HK-2 (cell line): ENCODE data around the gene UBXN1.
"Not testable (repeated sequence)": the region's sequence is repeated elsewhere in the genome, so short reads cannot be mapped to it uniquely, and the experiment has no call there.

ENCODE experiments used
- DNase-seq: peaks from one replicate; pipeline ENCODE4 v3.0.0-alpha.2; 2018; ENCODE audit not compliant: unreplicated experiment

The UBXN1 gene

DNA sequence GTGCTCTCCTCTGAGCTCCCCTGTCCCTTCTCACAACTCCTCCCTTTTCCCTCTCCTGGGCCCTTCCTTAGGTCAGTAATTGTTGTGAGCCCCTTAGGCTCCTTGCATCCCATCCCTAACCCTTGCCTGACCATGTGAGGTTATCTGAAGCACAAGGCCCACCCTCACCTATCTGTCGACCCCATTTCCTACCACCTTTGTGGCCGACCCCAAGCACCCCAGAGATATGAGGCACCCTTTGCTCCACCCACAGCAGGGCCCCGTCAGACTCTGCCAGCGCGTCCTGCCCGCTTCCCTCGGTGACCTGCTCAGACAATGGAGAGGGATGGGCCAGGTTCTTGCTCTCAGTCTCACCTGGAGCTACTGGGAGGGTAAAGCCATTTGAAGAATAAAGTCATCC is 29.9 kb upstream of the UBXN1 start:
- DNase-seq = no peak

DNA sequence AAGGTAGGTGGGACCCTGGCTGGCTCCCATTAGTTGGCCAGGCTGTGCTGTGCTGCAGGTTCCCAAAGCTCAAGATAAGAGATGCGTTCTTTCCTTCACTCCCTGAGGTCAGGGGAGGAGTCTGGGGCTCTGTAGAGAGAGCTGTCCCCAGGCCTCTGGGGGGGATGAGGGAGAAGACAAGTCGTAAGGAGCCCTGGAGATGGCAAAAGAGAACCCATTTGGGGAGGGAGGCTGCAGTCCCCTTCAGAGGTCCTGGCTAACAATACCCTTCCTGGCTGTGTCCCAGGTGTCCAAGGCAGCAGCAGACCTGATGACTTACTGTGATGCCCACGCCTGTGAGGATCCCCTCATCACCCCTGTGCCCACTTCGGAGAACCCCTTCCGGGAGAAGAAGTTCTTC is 29.5 kb upstream of the UBXN1 start:
- DNase-seq = no peak

DNA sequence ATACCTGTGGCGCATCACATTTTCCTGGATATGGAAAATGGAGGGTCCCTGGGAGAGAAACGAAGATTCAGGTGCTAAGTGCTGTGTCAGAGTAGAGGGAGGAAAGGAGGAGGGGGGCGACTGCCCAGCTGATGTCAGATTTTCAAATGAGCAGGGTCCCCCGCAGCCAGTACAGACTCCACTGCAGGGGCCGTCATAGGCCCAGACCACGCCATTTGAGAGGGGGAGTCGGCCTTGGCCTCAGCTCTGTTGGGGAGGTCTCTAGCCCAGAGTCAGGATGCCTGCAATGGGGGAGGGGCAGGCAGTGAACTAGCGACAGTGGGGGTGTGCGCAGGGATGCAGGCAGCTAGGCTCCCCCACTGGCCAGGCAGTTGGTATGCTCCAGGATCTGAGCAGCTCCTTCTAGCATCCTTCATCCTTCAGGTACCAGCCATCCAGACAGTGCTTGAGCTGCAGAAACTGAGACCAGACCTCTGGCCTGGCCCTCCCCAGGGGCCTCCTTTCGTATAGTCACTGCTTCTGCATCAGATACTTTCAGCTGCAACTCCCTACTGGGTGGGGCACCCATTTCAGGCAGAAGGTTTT is 28.5 kb upstream of the UBXN1 start, which contains the start of the genes BSCL2 and GNG3:
BSCL2 (minus strand) TSS at position 148 of the 585 bp plus-strand sequence. CDS start 229 bp downstream, outside the sequence.
GNG3 (plus strand) TSS at position 400 of the 585 bp plus-strand sequence. CDS start 620 bp downstream, outside the sequence.
- DNase-seq = no peak

DNA sequence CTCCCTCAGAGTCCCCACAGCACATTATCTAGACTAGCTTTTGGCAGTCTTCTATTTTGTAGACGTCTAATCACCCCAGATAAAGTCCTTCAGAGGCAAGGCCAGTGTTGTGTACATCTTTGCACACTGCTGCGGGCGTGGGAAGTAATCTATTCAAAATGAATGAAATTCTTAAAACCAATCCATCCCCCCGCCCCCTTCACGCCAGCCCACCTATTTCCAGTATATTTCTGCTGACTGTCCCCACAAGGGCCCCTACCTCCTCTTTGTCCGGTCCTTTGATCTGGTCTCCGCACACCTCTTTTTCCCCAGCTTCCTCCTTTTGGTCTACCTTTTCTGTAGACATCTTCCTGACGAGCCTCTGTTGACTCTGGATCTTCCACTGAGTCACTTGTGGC is 28.0 kb upstream of the UBXN1 start:
- no peak for DNase-seq

DNA sequence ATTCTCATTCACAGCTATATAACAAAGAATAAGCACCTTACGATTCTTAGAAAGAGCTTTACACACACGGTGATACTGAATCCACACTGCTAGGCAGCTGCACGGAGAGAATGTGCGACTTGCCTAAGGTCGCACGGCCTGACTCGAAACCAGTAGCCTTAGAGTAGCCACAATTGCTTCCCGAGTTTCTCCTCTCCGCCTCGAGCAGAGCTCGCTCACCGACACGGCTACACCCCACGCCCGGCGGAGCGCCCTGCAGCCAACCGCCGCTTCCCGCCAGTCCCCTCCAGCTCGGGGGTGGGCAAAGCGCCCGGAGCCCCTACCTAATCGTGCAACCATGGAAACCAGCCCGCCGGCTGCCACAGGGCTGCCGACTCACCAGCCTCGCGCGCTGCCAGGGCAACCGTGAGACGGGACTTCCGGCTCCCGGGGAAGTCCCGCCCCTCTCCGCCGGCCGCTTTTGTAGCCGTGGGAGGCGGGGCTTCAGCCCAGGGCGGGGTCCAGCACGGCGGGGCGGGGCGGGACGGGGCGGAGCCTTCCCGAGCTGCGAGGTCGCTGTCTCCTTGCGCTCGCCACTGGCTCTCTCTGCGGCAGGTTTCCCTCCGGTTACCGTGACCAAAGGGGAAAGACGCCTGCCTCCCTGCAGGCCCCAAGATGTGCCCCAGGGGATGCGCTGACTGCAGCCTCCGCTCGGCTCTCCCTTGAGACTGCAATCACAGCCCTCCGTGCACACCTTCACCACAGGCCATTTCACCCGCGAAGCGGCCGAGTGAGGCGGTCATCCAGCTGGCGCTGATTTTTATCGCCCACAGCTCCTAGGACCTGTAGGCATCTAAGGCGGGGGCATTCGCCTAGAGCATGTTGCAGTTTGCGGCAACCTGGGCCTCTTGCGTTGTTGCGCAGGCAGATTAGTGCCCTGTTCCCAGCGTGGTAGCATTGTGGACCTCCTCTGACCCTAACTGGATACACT is 27.3 kb upstream of the UBXN1 start:
- peak; percentile 88 for DNase-seq

DNA sequence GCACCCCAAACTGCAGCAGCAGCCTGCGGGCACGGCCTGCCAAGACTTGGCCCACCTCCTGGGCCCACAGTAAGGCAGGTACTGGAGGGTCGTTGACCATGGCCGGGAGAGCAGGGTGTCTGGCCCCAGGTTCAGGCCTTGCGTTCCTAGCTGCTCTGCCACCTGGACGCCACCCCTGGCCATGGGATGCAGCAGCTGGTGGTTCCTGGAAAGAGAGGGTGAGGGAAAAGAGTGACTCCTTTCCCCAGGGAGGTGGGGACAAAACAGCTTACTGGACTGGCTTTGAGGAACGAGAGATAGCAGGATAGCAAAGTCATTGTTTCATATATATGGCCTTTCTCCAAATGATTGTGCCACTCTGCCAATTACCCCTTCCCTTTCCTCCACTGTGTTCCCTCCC is 26.5 kb upstream of the UBXN1 start:
- no peak for DNase-seq

DNA sequence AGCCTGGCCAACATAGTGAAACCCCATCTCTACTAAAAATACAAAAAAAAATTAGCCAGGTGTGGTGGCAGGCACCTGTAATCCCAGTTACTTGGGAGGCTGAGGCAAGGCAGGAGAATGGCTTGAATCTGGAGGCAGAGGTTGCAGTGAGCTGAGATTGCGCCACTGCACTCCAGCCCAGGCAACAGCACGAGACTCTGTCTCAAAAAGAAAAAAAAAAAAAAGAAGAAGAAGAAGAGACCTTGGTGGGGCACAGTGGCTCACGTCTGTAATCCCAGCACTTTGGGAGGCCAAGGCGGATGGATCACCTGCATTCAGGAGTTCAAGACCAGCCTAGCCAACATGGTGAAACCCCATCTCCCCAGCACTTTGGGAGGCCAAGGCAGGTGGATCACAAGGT is 25.0 kb upstream of the UBXN1 start:
- not testable (repeated sequence) for DNase-seq

DNA sequence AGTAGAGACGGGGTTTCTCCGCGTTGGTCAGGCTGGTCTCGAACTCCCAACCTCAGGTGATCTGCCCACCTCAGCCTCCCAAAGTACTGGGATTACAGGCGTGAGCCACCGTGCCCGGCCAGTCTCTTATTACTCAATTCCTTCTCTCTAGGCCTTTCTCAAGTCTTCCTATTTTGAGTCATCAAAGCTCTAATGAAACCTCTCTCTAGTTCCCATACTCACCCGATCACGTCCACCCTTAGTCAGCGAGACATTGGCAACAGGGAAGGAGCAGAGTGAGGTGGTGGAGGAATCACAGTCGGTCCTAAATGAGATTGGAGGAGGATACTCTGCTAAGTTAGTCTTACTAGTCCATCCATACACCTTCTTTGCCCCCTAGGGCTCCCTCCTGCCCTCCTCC is 23.4 kb upstream of the UBXN1 start:
- DNase-seq = no peak

DNA sequence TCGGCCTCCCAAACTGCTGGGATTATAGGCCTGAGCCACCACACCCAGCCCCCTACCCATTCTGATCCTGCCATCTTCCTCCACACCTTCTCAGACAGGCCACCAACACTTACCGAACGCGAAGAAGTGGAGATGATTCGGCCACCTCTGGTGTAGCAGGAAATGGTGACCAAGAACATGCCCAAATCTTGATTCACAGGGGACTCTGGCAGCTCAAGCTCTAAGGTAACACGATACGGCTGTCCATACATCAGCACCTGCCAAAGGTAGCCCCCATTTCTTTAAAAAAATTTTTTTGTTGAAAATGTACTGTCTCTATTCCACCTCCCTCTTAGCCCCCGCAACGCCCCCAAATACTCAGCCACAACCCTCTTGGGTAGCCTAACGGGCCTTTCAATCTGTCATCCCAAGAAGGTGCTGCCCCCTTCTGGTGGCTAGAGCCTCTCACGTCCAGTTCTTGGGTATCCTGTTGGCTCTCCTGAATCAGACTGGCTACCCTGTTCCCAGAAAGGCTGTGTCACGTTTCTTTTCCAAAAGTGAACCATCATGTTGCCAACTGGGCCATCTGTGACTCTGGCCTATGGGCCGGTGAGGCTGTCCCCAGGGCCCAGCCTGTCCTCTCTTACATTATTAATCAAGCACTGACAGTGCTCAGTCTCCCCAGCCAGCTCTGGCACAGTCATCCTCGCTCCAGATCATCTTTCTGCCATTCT is 15.7 kb upstream of the UBXN1 start:
- peak; percentile 49 for DNase-seq

DNA sequence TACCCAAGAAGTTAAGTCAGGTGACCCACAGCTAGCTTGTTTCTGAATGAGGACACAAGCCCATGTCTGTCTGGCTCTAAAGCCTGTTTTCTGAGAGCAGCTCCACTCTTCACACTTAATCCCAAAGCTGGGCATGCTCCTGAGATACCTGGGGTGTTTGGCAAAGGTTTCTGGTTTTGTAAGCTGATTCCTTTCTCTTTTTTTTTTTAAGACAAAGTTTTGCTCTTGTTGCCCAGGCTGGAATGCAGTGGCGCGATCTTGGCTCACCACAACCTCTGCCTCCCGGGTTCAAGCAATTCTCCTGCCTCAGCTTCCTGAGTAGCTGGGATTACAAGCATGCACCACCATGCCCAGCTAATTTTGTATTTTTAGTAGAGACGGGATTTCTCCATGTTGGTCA is 14.8 kb upstream of the UBXN1 start:
- DNase-seq = not testable (repeated sequence)

DNA sequence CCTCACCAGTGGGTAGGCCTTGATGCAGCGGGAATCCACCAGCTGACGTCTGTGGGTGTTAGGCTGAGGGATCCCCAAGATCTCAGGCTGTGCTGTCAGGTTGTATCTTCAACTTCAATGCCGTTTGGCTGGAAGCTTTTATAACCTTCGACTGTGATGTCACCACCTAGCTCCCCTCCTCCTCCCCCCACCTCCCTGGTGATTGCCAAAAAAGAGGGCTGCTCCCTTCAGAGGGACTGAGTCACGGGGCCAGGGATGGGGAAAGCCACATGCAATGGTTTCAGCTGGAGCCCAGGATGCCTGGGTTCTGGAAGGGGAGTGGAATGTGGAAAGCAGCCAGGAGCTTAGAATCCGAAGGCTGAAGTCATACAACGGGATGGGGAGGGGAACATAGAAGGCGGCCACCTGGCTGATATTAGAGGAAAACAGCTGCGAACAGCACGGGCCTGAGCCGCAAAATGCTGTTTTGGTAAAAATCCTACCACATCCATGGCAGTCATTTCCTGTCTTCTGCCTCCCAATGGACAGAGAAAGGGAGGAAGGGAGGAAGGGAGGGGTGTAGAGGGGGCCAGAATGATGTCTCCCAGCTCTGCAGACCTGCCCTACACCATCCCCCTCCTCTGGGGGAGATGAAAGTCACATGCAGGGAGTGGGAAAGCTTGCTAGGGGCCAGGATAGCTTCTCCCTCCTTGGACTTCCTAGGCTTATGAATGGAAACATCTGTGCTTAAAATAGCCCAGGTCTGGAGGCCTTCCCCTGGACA is 10.7 kb upstream of the UBXN1 start, which contains the start of gene LRRN4CL:
LRRN4CL (minus strand) TSS at position 110 of the 763 bp plus-strand sequence. CDS start 1,022 bp downstream, outside the sequence.
- no peak for DNase-seq

DNA sequence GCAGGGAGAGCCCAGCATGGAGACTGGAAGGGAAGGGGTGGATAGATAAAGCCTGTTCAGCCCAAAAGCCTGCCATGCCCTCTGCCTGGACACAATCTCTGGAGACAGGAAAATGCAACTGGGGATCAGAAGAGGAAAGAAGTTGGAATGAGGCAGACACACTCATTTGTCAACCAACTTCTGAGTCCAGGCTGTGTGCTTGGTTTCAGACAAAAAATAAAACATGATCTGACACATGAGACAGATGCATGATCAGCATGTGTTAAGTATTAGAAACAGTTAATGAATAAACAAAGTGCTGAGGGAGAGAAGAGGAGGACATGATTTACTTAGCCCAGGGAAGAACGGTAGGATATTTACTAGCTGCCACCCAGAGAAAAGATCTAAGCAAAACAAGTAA is 9.6 kb upstream of the UBXN1 start:
- no peak for DNase-seq

DNA sequence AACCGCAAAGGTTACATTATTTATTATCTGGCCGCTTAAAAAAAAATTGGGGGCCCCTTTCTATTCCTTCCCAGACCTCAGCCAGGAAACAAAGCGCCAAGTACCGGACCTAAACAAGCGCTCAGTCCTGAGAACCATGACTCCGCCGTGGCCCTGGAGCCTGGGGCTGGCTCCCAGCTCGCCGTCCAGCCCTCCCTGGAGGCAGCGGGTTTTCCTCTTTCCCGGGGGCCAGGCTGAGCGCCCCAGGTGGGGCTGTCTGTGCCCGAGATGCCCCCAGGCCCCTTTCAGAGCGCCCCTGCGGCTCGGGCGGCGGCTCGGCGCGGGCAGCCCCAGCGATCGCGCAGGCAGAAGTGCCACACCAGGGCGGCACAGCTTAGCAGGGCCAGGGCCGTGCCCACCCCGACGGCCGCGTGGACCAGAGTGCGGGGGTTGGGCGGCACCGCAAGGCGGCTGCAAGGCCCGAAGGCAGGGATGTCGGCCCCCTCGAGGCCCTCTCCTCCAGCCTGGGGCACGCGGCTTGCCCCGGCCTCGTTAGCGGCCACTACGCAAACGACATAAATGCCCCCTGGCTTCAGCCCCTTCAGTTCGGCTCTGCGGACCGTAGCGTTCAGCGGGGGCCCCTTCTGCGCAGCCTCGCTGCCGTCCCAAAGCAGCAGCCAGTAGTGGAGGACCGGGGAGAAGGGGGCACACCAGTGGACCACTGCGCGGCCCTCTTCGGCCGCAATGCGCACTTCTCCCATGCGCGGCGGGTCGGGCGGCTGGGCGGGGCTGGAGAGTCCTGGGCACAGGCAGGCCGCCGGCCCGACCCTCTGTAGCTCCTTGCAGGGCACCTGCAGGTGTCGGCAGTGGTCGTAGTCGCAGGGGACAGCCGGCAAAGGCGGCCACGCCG is 8.9 kb upstream of the UBXN1 start:
- no peak for DNase-seq

DNA sequence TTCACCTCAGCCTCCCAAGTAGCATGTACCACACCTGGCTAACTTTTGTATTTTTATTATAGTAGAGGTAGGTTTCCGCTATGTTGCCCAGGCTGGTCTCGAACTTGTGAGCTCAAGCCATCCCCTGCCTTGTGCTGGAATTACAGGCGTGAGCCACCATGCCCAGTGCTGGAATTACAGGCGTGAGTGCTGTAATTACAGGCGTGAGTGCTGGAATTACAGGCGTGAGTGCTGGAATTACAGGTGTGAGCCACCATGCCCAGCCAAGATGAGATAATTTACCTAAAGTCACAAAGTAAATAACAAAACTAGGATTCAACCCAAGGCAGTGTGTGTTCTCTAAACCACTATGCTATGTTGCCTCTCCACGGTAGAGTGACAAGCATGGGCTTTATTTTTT is 3.6 kb upstream of the UBXN1 start:
- DNase-seq = no peak

DNA sequence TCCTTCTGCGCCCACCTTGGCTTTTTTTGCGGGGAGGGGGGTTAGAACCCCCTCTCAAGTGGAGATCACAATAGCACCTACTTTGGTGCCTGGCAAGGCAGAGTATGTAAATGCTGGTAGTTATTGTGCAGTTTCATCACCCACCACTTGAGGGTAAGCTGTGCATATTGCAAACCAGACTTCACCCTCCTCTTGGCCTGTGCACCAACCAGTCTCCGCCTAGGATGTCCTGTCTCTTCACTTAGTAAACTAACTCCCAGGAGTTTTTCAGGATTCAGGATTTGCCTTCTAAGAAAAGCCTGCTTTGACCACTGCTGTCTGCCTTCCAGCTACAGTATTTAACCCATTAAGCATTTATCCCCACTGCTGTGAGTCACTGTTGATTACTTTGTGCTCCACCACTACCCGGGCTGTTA is 2.0 kb upstream of the UBXN1 start:
- DNase-seq = no peak

DNA sequence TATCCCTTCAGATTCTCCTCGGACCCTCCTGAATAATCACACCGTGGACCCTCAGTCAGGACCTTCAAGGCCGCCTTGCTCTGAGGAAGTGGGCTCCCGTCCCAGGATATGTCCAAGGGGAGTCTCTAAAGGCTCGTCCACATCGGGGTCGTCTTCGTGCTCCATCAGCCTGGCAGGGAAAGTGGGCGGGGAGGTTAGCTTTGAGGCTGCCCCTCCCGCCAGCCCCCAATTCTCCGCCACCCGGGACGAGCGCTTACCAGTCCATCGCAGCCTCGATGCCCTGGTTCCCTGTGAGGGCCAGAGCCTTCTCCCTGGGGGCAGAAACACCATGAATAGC is 472 bp downstream of the UBXN1 start:
- no peak for DNase-seq

DNA sequence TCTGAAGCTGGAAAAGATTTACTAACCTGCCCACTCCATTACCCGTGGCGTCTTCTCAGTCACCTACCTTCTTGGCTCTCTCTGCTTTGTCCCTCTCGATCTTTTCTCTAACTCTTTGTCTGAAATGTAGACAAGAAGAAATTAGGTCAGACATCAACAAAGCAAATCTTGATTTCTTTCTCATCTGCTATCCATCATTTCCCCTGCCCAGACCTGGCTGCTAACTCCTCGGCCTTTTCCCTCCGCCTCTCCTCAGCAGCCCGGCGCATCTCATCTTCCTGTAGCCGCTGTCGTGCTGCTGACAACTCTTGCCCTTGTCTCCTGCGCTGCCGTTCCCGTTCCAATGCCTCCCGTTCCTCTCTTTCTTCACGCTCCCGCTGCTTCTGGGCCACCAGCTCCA is 1.2 kb downstream of the UBXN1 start:
- no peak for DNase-seq

DNA sequence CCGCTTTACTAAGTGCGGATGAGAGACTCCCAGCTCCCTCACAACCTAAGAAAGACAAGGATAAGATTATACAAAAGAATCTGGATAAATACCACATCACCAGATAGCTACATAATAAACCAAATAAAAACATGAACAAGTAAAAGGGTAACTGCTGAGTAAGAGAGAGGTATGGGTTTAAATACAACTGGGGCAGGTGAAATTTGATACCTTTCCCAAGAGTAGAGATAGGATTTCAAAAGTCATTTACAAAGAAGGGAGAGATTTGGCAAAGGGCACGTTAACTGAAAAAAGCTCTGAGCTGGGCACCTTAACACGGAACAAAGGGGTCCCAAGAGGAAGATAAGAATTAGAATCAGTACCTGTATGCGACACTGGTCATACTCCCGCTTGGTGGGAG is 1.7 kb downstream of the UBXN1 start:
- no peak for DNase-seq

DNA sequence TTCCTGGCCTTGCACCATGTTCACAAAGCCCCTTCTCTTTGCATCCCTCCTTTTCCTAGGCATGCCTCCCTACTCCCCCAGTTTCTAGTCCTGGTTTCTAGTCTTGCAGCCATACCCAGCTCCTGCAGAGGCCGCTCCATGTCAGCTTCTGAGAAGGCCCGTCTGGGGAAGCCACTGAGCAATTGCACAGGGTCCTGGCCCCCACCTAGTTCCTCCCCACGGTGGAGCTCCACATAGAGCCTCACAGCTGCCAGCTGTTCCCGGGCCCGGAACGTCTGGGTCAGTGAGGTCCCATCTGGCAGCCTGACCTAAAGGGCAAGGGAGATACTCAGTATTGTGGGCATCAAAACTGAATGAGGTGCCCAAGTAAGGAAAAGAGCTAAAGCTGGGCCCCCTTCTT is 2.2 kb downstream of the UBXN1 start:
- no peak for DNase-seq

DNA sequence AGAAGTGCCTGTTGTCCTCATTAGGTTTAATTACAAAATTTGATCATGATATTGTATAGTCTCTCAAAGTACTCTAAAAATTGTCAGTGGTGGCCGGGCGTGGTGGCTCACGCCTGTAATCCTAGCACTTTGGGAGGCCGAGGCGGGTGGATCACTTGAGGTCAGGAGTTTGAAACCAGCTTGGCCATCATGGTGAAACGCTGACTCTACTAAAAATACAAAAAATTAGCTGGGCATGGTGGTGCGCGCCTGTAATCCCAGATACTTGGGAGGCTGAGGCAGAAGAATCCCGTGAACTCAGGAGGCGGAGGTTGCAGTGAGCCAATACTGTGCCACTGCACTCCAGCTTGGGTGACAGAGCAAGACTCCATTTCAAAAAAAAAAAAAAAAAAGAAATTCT is 3.5 kb downstream of the UBXN1 start:
- DNase-seq = not testable (repeated sequence)

DNA sequence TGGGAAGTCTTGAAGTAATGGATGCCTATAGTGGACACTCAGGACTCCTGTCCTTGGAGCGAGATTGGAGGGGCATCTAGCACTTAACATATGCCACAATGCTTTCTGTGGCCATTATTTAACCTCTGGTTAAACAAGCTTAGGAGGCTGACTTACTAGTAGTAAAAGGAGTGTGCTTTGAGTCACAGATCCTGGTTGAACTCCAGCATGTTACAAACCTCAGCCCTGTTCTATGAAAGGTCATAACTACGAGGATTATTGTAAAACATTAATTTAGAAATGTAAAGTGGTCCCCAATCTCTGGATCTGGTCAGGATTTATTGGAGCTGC is 5.7 kb downstream of the UBXN1 start:
- no peak for DNase-seq
